Spleen (tissue), 11 donors: ENCODE data around the gene PSME2. TPM values are rescaled to one million over a fixed set of nuclear protein-coding genes. Genes with fewer than 3 reads are reported as not detected.

Source experiments
- DNase-seq: peaks from one replicate; pipeline ENCODE4 v3.0.0-alpha.2; 2020
- H3K27ac ChIP-seq, 8 donors: fragments of 200-600 bp; sonication (generic) in 7 of 8; 1 replicate in 4 of 8; 2 replicates in 4 of 8; pipeline versions ENCODE4 v1.5.0 to v1.8.0; 2016 to 2021; ENCODE audit warnings: inconsistent platforms in 4 of 8, mild to moderate bottlenecking in 4 of 8, moderate library complexity in 1 of 8
- H3K27me3 ChIP-seq, 7 donors: fragments of 200-600 bp; sonication (generic) in 6 of 7; replicated peaks in 1 of 7; 1 replicate in 4 of 7; 2 replicates in 3 of 7; pipeline versions ENCODE4 v1.5.0 to v1.8.0; 2016 to 2021; ENCODE audit warnings: inconsistent platforms in 3 of 7, mild to moderate bottlenecking in 1 of 7
- H3K36me3 ChIP-seq, 6 donors: fragments of 200-600 bp; sonication (generic) in 5 of 6; 1 replicate in 4 of 6; 2 replicates in 2 of 6; pipeline versions ENCODE4 v1.5.0 to v1.8.0; 2016 to 2021; ENCODE audit warnings: inconsistent platforms in 2 of 6
- H3K4me1 ChIP-seq, 6 donors: fragments of 200-600 bp; sonication (generic) in 5 of 6; 1 replicate in 3 of 6; 2 replicates in 3 of 6; pipeline versions ENCODE4 v1.5.0 to v1.8.0; 2016 to 2021; ENCODE audit warnings: inconsistent platforms in 3 of 6
- H3K4me3 ChIP-seq, 8 donors: fragments of 200-600 bp; sonication (generic) in 7 of 8; 1 replicate in 4 of 8; 2 replicates in 4 of 8; pipeline versions ENCODE4 v1.5.0 to v1.8.0; 2016 to 2021; ENCODE audit warnings: inconsistent platforms in 4 of 8, mild to moderate bottlenecking in 4 of 8, moderate library complexity in 2 of 8
- H3K9me3 ChIP-seq, 8 donors: fragments of 200-600 bp; sonication (generic) in 7 of 8; 1 replicate in 4 of 8; 2 replicates in 4 of 8; pipeline versions ENCODE4 v1.5.0 to v1.8.0; 2016 to 2021; ENCODE audit warnings: inconsistent platforms in 4 of 8
- CTCF ChIP-seq, 11 experiments: fragments of 200-600 bp in 7 of 11; fragments of 450-650 bp in 4 of 11; sonication (generic) in 4 of 11; IDR thresholded peaks in 8 of 11; conservative IDR thresholded peaks in 3 of 11; 1 replicate in 7 of 11; 2 replicates in 4 of 11; pipeline versions ENCODE4 v1.4.0 to v1.8.0; 2016 to 2021; ENCODE audit warnings: antibody characterized with exemption in 11 of 11, inconsistent platforms in 4 of 11, mild to moderate bottlenecking in 1 of 11
- POLR2A ChIP-seq, 3 donors: fragments of 450-650 bp; IDR thresholded peaks; one replicate each; pipeline ENCODE4 v1.5.1; 2017; ENCODE audit warnings: antibody characterized with exemption in 3 of 3, mild to moderate bottlenecking in 1 of 3
- POLR2AphosphoS5 ChIP-seq, 3 donors: sonication (generic); formaldehyde crosslinking; IDR thresholded peaks; one replicate each; pipeline ENCODE4 v1.5.1; 2017; ENCODE audit warnings: antibody characterized with exemption in 3 of 3
- WGBS, 5 donors: extraction: QIAGEN DNeasy Blood & Tissue Kit in 3 of 5; methylation state at CpG; one replicate each; pipeline versions ENCODE4 v1.1.5 to v1.1.7; 2013 to 2018; 5-methylcytosine and 5-hydroxymethylcytosine counted together
- intact Hi-C: fragments of 100-400 bp; cut with DNase I; formaldehyde crosslinking; loops from one replicate; pipeline ENCODE4 v1.15.0; 2023; ENCODE audit warnings: low total_unique reads
- polyA plus RNA-seq, 3 donors: library from polyadenylated mRNA; stranded (reverse); fragments of 200-250 nt; gene quantifications; one replicate each; pipeline ENCODE4 v1.2.1, GENCODE V29; 2013
- total RNA-seq, 7 donors: library from RNA; depleted of rRNA in 3 of 7; stranded (reverse); fragments of >200 nt in 3 of 7; fragmentation: NEBNext Ultra II Directional in 4 of 7; extraction: Animal tissue kit (Norgen Biotek cat#: 25700) in 4 of 7; gene quantifications; one replicate each; pipeline versions ENCODE4 v1.1.0 to v1.2.1, GENCODE V29; 2016 to 2021
- donor health status: healthy with polysubstance abuse.
- donor health status: DM: no; HTN: no; CAD: no; lungs with moderate emphysema.
- donor health status: DM: no; HTN: no; CAD: no.
- donor health status: Bipolar disorder and iron deficiency.
- donor health status: healthy.
- donor health status: DM: no; HTN: no; CAD: no.
- donor health status: DM: yes; HTN: yes; CAD: no.

Gene PSME2
- total and polyA plus RNA-seq, 10 donors, result 80.0 to 509 (median 258) TPM

- Histone ChIP-seq H3K27me3 (no peaks in the 10 kb centered on the region), H3K9me3 (no peaks in the 10 kb centered on the region), H3K27ac (no peak overlapping the region), H3K36me3 (peaks cover 3 to 23% (median 16%) of the 10 kb centered on the region in 6 donors), H3K4me1 (peaks cover 32 to 79% (median 53%) of the 10 kb centered on the region in 6 donors), H3K4me3 (no peak overlapping the region)
- intact Hi-C loops, result no loop called here
- no peak for TF ChIP-seq POLR2A (IDR thresholded peaks at IDR 0.05)
- no peak for TF ChIP-seq POLR2AphosphoS5 (IDR thresholded peaks at IDR 0.05)
- no peak for TF ChIP-seq CTCF (IDR thresholded peaks at IDR 0.05 in 8 of 11, conservative IDR thresholded peaks at IDR 0.05 in 3 of 11)
- WGBS, 5 donors, result 85 to 95% (median 93%) methylated on average over 1 of the region's 1 CpG
- no peak for DNase-seq
Observed at GRCh38 chr14:24133735-24134134, 12.7 kb downstream of the PSME2 start.

GRCh38 chr14:24132976-24133375, 13.4 kb downstream of the PSME2 start:
- Histone ChIP-seq H3K9me3 (no peaks in the 10 kb centered on the region), H3K27ac (peak overlapping the region in 7 of 8 donors; percentile 72 to 92 (median 81)), H3K36me3 (peaks cover 0 to 15% (median 8%) of the 10 kb centered on the region in 6 donors), H3K4me1 (peaks cover 25 to 77% (median 50%) of the 10 kb centered on the region in 6 donors), H3K27me3 (no peaks in the 10 kb centered on the region), H3K4me3 (no peak overlapping the region)
- TF ChIP-seq POLR2AphosphoS5 (IDR thresholded peaks at IDR 0.05) (no peak), POLR2A (IDR thresholded peaks at IDR 0.05) (no peak), CTCF (IDR thresholded peaks at IDR 0.05 in 8 of 11, conservative IDR thresholded peaks at IDR 0.05 in 3 of 11) (no peak)
- intact Hi-C loops, result no loop called here
- 96 to 100% (median 98%) methylated on average over 2 of the region's 2 CpGs for WGBS, 5 donors
- no peak for DNase-seq

GRCh38 chr14:24132061-24132685, 14.2 kb downstream of the PSME2 start:
- Histone ChIP-seq H3K4me3 (peak overlapping the region in 1 of 8 donors; percentile 34), H3K27ac (peak overlapping the region in 7 of 8 donors; percentile 72 to 92 (median 81)), H3K27me3 (no peaks in the 10 kb centered on the region), H3K36me3 (peaks cover 0 to 7% (median under 1%) of the 10 kb centered on the region in 6 donors), H3K4me1 (peaks cover 17 to 77% (median 48%) of the 10 kb centered on the region in 6 donors), H3K9me3 (no peaks in the 10 kb centered on the region)
- TF ChIP-seq POLR2AphosphoS5 (IDR thresholded peaks at IDR 0.05), result peak; percentile 64 to 77 (median 74)
- TF ChIP-seq POLR2A (IDR thresholded peaks at IDR 0.05), result no peak
- no peak for TF ChIP-seq CTCF (IDR thresholded peaks at IDR 0.05 in 8 of 11, conservative IDR thresholded peaks at IDR 0.05 in 3 of 11)
- intact Hi-C loops, result no loop called here
- WGBS, 5 donors, result 33 to 54% (median 45%) methylated on average over 22 to 24 of the region's 24 CpGs
- DNase-seq, result peak; percentile 83

- Histone ChIP-seq H3K27me3 (no peaks in the 10 kb centered on the region), H3K9me3 (no peaks in the 10 kb centered on the region), H3K27ac (peak overlapping the region; percentile 60 to 92 (median 80)), H3K4me1 (peaks cover 11 to 74% (median 42%) of the 10 kb centered on the region in 6 donors), H3K36me3 (peaks cover 0 to 5% (median 0%) of the 10 kb centered on the region in 6 donors), H3K4me3 (peak overlapping the region in 2 of 8 donors; percentile 0 to 34)
- no peak for TF ChIP-seq POLR2AphosphoS5 (IDR thresholded peaks at IDR 0.05)
- TF ChIP-seq POLR2A (IDR thresholded peaks at IDR 0.05), result no peak
- TF ChIP-seq CTCF (IDR thresholded peaks at IDR 0.05 in 8 of 11, conservative IDR thresholded peaks at IDR 0.05 in 3 of 11), result no peak
- DNase-seq, result no peak
- WGBS, 5 donors, result 56 to 88% (median 78%) methylated on average over 8 to 15 of the region's 15 CpGs
- intact Hi-C loops, result no loop called here
Observed at GRCh38 chr14:24131549-24131966, 14.9 kb downstream of the PSME2 start.
